HL-60/S4 treated with phorbol 12-myristate 13-acetate at 8.2 ng/mL for 4 days and 3 days (cell line): Measurements from ENCODE around the gene TPPP.
"Not testable (repeated sequence)": the region's sequence is repeated elsewhere in the genome, so short reads cannot be mapped to it uniquely, and the experiment has no call there.

Experiments used
- in situ Hi-C: fragments of 300-500 bp; cut with MboI; formaldehyde crosslinking; loops from 2 replicates; pipeline ENCODE4 v1.15.0; 2022; ENCODE audit warnings: low sequenced_read_pairs

TPPP gene

DNA sequence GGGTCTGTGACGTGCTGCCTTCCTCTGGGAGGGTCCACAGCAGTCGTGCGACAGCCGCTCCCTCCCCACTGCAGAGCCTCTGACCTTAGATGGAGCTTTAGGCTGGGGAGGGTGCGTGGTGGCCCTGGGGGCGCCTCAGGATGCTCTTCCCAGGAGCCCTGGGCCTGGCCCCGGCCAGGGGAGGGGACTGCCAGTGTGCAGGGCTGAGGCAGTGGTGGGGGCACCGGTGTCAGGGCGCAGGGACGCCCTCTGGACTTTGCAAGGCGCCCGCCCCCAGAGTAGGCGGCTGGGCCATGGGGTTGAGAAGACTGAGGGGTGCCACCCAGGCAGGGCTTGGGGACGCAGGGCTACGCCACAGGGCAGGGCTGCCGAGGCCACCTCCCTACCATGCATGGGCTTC lies 14.6 kb downstream of the TPPP start:
- in situ Hi-C loops: not testable (repeated sequence)

DNA sequence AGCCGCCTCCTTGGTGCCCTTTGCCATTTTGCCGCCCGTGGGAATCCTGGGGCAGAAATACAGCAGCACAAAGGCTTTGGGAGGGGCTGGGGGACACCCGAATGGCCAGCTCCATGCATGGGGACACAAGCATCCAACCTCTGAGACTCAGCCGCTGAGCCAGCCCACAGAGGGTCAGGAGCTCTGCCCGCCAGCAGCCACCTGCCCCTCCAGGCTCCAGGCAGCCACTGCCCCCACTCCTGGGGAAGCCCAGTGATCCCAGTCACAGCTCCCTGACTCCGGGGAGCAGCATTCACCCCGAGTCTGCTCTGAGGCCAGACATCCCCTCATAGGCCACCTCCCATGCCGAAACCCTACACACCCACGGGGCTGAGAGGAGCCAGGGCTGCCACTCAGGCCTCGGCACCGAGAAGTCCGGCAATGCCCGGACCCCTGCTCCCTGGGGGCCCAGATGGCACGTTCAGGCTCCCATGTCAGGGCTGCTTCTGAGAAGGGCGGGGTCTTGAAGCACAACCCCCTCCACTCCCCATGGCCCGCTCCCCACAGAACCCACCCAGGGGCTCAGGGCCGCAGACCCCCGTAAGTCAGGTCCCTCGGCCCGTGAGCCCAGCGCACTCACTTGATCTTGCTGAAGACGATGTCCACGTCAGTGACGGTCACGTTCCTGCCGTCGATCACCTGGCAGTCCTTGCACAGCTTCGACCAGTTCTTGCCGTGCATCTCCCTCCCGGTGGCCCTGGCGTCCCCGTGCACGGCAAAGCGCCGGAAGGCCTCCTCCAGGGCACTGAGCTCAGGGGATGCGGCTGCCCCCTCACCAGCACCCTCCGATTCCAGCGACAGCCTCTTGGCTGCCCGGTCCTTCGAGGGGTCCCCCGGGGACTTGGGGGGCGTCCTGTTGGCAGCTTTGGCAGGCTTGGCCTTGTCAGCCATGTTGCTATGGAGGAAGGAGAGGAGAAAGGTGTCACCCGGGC lies 15.7 kb downstream of the TPPP start:
- in situ Hi-C loops: no loop called here

- in situ Hi-C loops: no loop called here
Measured at GRCh38 chr5:676699-677076, 16.5 kb downstream of the TPPP start.

DNA sequence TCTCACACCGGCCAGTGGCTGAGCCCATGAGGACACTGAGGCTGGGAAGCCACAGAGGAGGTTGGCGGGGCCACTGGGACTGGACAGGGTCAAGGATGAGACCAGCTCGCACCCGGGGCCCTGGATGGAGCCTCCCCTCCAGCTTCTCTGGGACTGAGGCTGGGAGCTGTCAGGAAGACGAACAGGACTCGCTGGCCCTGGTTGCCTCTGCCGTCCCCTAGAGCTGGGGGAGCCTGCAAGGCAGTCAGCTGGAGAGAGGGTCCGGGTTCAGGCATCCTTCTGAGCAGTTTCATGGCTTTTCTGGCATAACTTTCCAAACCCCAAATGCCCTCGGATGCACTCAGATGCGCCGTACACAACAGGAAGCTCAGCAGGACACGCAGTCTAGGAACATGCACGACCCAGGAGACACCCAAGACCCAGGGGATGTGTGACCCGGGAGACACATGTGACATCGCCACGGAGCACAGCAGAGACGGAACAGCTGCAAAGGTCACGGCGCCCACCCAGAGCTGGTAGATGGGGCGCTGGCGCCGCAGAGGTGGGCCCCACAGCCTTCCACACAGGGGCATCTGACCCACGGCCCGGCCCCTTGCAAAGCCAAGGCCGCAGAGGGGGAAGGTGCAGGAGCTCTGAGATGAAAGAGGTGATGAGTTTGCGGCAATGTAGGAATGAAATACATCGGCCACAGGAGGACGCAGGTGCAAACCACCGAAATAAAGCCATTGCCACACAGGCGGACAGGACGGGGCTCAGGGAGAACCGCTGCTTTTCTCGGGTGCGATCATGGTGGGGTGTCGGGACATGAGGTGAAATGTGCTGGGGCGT lies 17.1 kb downstream of the TPPP start:
- in situ Hi-C loops: no loop called here

- in situ Hi-C loops: no loop called here
Measured at GRCh38 chr5:675111-675870, 17.9 kb downstream of the TPPP start.

DNA sequence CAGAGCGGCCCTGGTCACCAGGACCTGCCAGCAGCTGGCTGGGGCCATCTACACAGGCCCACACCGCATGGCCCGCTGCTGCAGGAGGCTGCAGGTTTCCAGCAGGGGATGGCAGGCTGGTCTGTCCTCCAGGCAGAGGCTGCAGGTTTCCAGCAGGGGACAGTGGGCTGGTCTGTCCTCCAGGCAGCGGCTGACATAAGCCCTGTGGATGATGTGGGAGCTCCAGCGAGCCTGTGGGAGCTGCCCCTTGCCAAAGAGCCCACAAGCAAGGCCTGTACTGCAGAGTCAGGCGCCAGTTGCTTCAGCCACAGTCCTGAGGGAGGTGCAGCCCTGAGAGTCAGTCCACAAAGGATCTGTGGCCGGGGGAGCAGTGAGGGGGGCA lies 18.5 kb downstream of the TPPP start:
- in situ Hi-C loops: no loop called here

GRCh38 chr5:673831-674629 lies 19.1 kb downstream of the TPPP start:
- in situ Hi-C loops: no loop called here

DNA sequence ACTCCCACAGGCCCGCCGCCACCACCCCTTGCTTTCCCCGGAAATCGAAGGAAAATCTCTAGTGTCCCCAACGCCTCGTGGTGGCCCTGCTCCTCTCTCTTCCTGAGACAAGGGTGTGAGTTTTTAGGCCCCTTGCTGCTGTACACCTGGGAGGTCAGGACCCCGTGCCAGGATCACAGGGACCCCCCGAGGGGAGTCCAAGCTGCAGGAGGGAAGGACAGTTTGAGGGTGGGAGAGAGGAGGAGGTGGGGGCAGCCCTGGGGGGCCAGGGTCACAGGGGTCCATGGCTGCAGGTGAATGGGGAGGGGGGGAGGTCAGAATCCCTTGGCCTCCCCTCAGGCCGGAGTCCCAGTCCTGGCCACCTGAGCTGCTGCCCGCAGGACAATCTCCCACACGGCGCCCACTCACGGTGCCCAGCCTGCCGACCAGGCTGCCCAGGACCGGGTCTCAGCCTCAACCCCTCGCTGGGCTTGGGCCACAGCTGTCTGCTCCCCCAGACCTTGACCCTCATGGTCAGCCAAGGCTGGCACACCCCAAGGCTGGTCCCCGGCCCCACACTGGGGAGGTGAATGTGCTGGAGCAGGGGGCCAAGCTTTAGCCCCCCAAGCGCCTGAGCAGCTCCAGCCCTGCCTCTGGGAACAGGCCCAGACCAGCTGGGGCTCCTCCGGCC lies 19.9 kb downstream of the TPPP start:
- in situ Hi-C loops: no loop called here

GRCh38 chr5:672329-673160 lies 20.6 kb downstream of the TPPP start:
- in situ Hi-C loops: no loop called here

GRCh38 chr5:671459-672328 lies 21.5 kb downstream of the TPPP start:
- in situ Hi-C loops: no loop called here

DNA sequence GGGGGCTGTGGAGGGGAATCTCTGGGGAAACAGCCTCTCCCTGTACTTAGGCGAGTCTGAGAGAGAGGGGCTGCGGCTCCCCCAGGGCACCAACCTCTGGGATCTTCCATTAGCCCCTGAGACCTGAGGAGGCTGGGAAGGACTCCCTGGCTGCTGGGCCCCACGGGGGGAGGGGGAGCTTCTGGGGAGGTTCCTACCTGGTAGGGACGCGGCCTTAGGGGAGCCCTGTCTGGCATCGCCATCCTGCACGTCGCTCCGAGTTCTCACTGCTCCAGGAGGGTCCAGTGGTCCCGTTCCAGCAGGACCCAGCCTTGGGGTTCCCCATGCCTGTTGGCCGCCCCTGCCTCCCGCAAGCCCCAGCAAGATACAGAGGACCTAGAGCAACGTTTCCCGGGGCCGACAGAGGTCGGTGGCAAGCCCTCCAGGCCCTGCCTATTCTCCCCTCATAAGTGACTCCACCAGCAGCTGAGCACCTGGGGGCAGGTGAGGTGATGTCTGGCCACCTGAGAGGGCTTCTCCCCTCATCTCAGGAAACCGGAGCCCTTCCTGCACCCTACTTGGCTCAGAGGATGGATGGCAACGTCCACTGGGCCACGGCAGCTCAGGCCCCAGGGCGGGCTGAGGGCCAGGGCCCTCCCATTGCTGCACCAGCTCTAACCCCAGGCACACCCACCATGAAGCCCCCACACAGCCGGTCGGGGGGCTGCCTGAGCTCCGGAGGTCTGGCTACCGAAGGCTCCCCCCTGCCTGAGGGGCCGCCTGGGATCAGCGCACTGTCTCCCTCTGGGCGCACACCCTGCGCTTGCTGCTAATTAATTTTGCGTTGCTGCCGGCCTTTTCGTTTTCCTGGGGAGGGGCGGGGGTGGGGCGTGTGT lies 22.5 kb downstream of the TPPP start:
- in situ Hi-C loops: no loop called here

GRCh38 chr5:669842-670395 lies 23.2 kb downstream of the TPPP start:
- in situ Hi-C loops: no loop called here

DNA sequence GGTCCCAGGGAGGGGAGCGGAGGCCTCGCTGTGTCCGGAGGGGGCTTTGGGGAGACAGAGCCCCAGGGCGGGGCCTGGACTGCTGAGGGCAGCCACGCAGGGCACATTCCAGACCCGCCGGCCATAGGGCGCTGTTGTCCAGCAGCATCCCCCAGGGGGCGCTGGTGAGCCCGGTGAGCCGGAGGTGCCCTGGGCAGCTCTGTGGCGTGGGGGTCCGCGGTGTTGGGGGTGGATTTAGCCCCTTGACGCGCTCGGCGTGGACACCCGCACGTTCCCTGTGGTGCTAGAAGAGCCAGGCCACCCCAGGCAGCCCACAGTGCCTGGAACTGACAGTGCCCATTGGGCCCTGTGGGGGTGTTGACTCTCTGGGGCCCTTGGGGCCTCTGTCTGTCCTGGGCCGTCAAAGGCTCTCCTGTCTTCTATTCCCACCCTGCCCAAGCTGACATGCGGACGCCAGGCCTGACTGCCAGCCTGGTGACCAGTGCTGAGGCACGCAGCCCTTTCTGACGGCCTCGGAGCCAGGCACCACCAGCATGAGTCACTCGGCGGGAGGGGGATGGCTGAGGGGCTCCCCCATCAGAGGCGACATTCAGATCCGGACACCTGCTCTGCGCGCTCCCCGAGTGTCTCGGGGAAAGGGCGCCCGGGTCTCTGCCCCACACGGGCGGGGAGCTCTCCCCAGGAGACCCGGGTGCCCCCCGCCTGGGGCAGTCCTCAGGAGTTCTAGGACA lies 23.9 kb downstream of the TPPP start:
- in situ Hi-C loops: no loop called here

- in situ Hi-C loops: no loop called here
Measured at GRCh38 chr5:668283-668995, 24.7 kb downstream of the TPPP start.

DNA sequence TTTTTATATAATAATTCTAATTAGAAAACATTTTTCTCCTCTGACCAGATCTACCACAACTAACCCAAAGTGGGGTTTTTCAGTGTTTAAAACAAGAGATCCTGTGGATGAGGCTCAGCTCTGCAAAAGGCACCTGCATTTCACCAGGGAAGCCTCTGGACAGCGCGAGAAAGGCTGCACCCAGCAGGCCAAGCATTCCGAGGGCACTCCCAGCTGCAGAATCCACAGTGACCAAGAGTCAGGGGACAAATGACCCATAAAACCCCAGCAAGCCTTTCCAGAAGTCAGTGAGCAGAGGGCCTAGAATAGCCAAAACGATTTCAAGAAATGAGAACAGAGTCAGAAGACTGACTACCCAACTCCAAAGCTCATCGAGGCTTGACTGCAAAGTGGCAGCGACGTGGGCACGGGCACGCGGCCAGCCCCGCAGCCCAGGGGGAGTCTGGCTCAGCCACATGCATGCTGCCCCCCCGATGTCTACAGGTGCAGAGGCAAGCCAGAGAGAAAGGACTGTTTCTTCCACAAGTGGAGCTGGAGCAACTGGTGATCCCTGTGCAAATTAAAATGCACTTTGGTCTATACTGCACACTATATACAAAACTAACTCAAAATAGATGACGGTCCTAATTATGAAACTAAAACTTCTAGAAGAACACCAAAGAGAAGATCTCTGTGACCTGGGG lies 26.2 kb downstream of the TPPP start:
- in situ Hi-C loops: no loop called here
